ENCODE data around the gene KRTAP4-9.
"Not testable (repeated sequence)": the region's sequence is repeated elsewhere in the genome, so short reads cannot be mapped to it uniquely, and the experiment has no call there.

The KRTAP4-9 gene

DNA sequence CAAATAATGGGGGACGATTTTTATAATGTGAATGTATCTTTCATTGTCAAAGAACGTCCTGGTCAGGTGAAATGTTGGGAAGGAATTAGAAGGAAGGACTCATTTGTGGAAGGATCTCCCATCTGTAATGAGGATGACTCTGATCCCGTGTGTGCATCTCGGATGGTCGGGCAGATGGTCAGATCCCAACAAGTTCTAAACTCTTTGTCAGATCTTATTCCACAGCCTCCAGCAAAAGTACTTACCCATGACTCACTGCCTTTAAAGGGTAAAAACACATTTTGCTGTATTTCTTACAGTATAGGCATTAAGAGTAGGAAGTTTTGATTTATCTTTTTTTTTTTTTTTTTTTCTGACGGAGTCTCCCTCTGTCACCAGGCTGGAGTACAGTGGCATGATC, 6.7 kb upstream of the KRTAP4-9 start:
- DNase-seq: no peak

DNA sequence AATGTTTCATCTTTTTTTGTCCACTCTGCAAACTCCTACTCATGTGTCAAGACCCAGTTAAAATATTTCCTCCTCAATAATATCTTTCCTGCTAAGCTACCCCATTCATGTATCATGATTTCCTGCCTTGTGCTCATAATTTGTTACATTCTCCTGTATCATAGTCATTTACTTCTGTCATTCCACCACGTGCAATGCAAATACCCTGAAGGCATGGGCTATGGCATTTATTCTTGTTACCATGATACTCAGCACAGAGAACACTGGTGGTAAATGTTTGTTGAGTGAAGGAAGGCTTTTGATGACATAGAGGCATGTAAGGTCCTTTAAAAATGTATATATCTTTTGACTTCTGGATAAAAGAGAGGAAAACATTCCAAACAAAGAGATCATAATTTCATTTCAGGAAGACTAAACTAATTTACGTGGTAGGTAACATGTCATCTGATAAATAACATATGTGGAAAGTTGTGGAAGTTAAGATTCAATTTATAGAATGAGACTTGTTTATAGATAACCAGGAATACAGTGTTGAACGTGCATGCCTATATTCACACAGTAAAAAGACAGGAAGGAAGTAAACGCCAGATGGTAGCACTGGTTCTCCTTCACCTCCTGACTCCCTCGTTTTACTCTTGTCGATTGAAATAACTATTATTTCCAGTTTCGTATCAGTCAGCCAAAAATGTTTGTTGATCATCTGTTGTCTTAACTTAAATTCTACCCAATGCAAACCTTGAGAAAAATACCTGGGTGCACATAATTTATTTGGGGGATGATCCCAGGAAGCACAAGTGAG, 5.3 kb upstream of the KRTAP4-9 start:
- DNase-seq: peak; percentile 10

DNA sequence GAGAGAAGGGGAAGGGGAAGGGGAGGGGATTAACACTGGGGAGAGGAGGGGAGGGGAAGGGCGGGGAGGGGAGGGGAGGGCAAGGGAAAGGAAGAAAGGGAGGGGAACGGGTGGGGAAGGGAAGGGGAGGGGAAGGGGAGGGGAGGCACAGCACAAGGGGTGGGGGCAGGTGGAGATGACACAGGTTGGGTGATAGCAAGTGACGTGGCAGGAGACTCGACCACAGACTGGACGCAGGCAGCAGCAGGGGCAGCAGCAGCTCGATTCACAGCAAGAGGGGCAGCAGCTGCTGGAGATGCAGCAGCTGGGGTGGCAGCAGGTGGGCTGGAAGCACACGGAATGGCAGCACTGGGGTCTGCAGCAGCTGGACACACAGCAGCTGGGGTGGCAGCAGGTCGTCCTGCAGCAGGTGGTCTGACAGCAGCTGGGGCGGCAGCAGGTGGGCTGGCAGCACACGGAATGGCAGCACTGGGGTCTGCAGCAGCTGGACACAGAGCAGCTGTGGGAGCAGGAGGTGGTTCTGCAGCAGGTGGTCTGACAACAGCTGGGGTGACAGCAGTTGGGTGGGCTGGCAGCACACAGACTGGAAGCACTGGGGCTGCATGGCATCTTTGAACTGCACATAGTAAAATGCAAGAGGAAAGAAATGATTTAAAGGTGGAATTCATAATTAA, 3.5 kb upstream of the KRTAP4-9 start, which contains the start of gene KRTAP4-16:
KRTAP4-16 (minus strand) TSS at position 624 of the 674 bp plus-strand sequence; CDS start at position 624, 0 bp downstream.
- no peak for DNase-seq

DNA sequence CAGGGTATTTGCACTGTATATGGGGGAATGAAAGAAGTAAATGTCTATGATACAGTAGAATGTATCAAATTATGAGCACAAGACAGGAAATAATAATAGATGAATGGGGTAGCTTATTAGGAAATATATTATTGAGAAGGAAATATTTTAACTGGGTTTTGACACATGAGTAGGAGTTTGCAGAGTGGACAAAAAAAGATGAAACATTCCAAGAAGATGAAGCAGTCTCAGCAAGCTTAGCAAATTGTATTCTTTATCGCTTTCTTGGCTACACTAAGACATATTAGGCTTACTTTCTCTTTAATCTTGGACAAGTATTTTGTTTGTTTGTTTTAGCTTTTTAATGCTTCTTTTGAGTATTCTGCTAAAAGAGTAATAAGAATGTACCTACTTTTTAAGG, 1.3 kb upstream of the KRTAP4-9 start:
- no peak for DNase-seq

DNA sequence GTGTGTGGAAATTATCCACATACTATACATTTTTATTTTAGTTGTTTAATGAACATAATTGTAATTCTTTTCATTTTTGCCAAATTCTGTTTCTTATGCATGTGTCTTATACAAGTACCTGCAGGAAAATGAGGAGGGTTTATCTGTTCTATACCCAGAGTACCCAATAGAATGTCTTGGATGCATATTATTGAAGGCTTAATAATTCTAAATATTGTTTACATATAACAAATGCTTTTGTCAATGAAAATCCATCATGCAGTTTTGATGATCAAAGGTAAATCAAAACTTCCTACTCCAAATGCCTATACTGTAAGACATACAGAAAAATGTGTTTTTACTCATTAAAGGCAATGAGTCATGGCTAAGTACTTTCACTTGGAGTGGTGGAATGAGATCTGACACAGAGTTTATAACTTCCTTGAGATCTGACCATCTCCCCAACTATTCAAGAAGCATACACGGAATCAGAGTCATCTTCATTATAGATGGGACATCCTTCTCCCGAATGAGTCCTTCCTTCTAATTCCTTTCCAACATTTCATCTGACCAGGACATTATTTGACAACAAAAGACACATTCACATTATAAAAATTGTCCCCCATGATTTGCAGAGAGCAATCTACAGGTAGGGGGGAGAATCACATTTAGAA, 677 bp upstream of the KRTAP4-9 start:
- DNase-seq: not testable (repeated sequence)

DNA sequence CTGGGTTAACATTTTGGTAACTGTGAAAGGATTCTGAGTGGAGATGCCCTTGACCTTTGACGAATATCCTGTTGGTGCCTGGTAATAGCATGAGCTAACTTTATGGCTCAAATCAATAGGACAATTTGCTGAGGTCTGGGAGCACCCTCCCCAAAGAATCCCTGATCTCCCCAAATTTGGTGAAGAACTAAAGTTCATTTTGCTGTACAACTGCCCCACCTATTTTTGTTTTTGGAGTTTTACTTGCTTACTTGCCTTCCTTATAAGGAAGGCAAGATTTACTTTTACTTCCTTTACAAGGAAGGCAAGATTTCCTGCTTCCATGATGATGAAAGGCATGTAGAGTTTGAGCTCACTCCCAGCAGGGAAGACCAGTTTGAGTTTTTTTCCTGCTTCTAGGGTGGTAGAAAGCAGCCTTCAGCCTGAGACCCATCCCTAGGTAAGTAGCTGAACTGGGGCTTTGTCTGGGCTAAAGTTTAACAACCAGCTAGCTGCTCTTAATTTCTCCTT, 2.8 kb downstream of the KRTAP4-9 start:
- no peak for DNase-seq

DNA sequence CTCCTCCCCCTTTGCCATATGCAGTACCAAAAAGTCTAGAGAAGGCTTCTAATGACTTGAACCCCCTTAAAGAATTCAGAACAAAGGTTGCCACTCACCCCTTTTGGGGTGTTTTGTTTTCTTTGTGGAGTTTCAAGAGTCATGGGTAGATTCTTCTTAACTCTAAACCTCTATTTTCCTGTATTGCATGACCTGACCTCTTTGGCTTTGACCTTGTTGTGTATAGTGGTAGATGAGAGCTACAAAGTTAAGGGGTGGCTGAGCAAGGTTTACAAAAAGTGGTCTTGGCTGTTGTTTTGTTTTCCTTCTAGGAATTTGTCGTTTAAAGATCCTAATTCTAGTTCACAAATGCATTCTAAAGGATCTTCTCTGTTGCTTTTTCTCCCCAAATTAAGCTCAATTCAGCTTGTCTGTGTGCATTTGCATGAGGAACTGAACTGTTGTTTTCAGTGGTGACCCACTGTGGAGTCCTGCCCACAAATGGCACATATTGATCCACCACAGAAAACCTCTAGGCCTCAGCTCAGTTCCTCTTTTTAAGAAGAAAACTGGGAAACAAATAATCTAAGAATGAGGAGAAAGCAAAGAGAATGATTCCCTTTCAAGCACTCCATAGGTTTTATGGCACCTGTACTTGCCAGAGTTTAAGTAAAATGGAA, 3.7 kb downstream of the KRTAP4-9 start:
- DNase-seq: not testable (repeated sequence)

DNA sequence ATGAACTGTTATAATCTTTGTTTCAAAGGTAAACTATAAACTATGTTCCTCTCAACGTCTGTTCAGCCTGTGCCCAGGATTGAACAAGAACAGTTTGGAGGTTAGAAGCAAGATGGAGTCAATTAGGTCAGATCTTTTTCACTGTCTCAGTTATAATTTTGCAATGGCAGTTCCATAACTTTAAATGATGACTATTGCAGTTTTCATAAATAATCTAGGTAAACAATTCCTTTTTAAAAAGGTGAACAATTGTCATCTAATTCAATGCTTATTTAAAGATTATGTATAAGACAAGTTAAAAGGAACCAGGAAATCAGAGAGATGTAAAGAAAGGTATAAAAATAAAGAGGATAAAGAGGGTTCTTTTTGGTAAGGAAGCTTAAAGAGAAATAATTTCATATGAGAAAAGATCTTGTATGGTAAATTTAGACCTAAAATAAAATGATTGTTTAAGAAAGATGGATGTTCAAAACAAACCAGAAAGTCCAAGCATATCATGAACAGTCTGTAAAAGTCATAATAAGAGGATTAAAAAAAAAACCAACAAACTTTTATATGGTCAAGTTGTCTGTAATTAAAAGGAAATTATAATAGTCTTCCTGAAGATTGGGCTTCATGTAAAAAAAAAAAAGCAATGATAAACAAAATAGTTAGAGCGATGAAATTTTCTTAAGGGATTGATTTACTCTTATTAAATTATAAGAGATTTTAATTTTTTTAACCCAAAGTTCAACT, 6.1 kb downstream of the KRTAP4-9 start:
- no peak for DNase-seq

DNA sequence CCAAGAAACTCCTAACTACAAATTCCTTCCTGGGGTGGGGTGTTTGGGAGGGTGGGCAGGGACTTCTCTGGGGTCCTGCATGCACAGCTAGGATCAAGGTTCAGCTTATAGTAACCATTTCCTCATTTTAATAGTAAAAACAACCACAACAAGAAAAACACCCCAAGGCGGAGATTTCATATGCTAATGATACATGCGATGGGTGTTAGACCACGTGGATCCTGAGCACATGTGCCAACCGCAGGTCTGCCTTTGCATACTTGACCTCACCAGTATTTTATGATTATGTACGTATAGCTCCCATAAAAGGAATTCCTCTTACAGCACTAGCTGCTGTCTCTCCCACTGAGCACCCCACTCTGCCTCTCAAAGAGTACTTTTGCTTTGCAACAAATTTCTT, 11.1 kb downstream of the KRTAP4-9 start:
- DNase-seq: peak; percentile 18

DNA sequence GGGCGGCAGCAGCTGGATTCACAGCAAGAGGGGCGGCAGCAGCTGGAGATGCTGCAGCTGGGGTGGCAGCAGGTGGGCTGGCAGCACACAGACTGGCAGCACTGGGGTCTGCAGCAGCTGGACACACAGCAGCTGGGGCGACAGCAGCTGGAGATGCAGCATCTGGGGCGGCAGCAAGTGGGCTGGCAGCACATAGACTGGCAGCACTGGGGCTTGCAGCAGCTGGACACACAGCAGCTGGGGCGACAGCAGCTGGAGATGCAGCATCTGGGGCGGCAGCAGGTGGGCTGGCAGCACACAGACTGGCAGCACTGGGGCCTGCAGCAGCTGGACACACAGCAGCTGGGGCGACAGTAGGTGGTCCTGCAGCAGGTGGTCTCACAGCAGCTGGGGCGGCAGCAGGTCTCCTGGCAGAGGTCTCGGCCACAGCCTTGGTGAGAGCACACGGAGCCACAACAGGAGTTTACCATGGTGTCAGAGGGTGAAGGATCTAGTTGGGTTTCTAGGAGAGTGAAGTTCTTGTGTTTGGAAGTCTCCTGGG, 12.7 kb downstream of the KRTAP4-9 start, which contains the start of gene KRTAP4-11:
KRTAP4-11 (minus strand) TSS at position 528 of the 541 bp plus-strand sequence; CDS start at position 470, 58 bp downstream.
- not testable (repeated sequence) for DNase-seq

DNA sequence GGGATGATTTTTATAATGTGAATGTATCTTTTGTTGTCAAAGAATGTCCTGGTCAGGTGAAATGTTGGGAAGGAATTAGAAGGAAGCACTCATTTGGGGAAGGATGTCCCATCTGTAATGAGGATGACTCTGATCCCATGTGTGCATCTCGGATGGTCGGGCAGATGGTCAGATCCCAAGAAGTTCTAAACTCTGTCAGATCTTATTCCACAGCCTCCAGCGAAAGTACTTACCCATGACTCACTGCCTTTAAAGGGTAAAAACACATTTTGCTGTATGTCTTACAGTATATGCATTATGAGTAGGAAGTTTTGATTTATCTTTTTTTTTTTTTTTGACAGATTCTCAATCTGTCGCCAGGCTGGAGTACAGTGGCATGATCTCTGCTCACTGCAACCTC, 13.5 kb downstream of the KRTAP4-9 start:
- DNase-seq: no peak

DNA sequence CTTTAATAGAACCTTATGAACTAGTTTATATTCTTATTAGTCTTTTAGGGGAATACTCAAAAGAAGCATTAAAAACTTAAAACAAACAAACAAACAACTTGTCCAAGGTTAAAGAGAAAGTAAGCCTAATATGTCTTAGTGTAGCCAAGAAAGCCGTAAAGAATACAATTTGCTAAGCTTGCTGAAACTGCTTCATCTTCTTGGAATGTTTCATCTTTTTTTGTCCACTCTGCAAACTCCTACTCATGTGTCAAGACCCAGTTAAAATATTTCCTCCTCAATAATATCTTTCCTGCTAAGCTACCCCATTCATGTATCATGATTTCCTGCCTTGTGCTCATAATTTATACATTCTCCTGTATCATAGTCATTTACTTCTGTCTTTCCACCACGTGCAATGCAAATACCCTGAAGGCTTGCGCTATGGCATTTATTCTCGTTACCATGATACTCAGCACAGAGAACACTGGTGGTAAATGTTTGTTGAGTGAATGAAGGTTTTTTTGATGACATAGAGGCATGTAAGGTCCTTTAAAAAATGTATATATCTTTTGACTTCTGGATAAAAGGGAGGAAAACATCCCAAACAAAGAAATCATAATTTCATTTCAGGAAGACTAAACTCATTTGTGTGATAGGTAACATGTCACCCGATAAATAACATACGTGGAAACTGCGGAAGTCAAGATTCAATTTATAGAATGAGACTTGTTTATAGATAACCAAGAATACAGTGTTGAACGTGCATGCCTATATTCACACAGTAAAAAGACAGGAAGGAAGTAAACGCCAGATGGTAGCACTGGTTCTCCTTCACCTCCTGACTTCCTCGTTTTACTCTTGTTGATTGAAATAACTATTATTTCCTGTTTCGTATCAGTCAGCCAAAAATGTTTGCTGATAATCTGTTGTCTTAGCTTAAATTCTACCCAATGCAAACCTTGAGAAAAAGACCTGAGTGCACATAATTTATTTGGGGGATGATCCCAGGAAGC, 14.8 kb downstream of the KRTAP4-9 start:
- peak; percentile 55 for DNase-seq

DNA sequence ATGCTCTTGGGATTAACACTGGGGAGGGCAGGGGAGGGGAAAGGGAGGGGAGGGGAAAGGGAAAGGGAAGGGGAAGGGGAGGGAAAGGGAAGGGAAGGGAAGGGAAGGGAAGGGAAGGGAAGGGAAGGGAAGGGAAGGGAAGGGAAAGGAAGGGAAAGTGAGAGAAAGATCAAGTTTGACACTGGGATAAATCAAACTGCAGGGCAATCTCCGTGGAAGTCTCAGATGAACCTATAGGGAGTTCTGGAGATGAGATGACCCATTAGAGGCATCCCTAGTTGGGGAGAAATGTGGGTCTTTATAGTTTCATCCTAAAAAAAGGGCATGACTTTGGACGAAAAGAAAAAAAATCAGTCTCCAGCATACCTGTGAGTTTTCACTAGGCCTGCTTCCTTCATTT, 16.6 kb downstream of the KRTAP4-9 start:
- DNase-seq: no peak

DNA sequence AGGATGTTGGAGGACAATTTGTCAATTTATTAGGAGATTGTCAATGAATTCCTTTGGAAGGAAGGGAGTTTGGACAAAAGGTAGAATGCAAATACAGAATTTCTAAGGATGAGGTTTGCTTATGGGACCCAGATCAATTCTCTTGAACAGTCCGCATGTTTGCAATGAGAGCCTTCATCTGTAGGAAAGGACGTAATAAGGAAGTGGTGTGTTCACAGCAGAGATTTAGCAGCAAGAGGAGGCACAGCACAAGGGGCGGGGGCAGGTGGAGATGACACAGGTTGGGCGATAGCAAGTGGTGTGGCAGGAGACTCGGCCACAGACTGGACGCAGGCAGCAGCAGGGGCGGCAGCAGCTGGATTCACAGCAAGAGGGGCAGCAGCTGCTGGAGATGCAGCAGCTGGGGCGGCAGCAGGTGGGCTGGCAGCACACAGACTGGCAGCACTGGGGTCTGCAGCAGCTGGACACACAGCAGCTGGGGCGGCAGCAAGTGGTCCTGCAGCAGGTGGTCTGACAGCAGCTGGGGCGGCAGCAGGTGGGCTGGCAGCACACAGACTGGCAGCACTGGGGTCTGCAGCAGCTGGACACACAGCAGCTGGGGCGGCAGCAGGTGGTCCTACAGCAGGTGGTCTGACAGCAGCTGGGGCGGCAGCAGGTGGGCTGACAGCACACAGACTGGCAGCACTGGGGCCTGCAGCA, 18.3 kb downstream of the KRTAP4-9 start:
- DNase-seq: not testable (repeated sequence)

DNA sequence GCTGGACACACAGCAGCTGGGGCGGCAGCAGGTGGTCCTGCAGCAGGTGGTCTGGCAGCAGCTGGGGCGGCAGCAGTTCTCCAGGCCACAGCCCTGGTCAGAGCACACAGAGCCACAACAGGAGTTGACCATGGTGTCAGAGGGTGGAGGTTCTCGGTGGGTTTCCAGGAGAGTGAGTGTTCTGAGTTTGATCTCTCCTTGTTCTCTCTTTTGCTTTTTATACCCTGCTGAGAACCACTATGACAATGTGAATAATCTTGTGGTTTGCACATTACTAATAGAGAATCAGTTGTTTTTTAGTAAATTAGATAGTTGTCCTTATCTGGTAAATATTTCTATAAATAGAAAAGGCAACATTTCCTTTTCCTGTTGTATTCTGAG, 18.8 kb downstream of the KRTAP4-9 start, which contains the start of gene KRTAP4-12:
KRTAP4-12 (minus strand) TSS at position 192 of the 381 bp plus-strand sequence; CDS start at position 132, 60 bp downstream.
- DNase-seq: not testable (repeated sequence)

DNA sequence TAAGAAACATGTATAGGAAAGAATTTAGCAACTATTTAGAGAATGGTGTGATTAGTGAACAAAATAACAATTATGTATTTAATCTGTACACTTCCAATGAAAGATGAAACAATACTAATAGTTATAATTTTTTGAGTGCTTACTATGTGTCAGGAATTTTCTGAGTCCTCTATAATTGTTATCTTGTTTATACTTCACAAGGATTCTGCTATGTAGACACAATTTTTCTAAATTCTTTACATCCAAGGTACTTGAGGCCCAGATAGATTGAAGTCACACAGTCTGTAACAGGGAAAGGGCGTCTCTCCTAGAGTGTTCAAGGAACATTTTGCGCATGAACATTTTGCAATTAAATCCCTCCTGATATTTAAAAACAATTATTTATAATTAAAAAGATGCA, 19.9 kb downstream of the KRTAP4-9 start:
- DNase-seq: no peak

DNA sequence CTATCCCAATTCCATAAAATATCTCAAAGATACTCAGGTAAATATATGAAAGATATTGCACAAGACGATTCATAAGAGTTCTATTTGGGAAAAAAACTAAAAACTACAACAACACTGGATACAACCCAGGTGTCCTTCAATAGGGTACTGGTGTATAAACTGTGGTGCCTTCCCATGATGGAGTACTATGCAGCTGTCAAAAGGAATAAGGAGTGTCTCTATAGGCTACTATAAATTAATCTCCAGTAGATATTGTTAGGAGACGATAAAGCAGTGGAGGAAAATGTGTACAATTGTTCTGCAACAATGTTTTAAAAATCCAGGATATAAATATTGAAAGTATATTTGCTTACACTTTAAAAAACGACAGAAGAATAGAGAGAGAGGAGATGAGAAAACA, 21.2 kb downstream of the KRTAP4-9 start:
- no peak for DNase-seq

DNA sequence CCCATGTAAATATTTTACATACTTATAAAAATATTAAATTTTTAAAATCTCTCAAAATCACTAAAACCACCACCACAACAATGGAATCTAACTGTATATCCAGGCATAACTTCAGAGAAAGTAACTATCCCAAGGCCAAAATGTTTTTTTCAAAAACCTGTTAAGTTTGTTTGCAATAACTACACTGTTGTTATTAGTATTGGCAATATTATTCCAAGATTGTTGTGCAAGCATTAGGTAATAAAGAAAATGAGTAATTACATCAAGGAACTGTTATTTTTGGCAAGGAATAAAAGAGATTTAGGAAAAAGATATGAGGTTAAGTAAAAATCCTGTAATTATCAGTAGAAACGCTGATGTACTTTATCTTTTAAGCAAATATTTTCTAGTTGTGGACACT, 22.2 kb downstream of the KRTAP4-9 start:
- DNase-seq: no peak

DNA sequence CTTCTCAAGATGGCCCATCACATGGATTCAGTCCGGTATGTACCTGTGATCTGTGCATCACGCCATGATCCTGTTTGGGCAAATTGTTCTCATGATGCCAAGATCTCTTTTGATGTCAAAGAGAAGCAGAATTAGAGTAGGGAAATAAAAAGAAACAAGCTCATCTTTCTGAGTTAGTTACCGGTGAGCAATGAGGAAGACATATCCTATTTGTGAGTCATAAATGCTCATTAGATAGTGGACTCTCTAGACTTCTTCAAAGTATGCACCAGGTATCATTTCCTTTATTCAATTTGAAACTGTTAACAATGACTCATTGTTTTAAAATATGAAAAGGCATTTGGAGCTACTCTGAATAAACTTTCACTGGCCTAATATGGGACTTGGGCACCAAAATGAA, 26.8 kb downstream of the KRTAP4-9 start:
- no peak for DNase-seq
